Coronary artery (tissue), 2 donors: Measurements from ENCODE around the gene UNC13C.

Experiments used
- DNase-seq: peaks from one replicate; pipeline ENCODE4 v3.0.0-alpha.2; 2017; ENCODE audit warnings: low spot score
- H3K27ac ChIP-seq, 2 donors: fragments of 200-600 bp; sonication (generic); one replicate each; pipeline ENCODE4 v1.5.1; 2016 to 2019
- H3K4me3 ChIP-seq: fragments of 200-600 bp; sonication (generic); 2 replicates; pipeline ENCODE4 v1.5.1; 2016; ENCODE audit warnings: mild to moderate bottlenecking, moderate library complexity
- TF ChIP-seq, protein P1 (sequence below): fragments of 200-600 bp; sonication (generic); IDR thresholded peaks from one replicate; pipeline ENCODE4 v1.5.1; 2019; ENCODE audit warnings: antibody characterized with exemption

Gene UNC13C

DNA sequence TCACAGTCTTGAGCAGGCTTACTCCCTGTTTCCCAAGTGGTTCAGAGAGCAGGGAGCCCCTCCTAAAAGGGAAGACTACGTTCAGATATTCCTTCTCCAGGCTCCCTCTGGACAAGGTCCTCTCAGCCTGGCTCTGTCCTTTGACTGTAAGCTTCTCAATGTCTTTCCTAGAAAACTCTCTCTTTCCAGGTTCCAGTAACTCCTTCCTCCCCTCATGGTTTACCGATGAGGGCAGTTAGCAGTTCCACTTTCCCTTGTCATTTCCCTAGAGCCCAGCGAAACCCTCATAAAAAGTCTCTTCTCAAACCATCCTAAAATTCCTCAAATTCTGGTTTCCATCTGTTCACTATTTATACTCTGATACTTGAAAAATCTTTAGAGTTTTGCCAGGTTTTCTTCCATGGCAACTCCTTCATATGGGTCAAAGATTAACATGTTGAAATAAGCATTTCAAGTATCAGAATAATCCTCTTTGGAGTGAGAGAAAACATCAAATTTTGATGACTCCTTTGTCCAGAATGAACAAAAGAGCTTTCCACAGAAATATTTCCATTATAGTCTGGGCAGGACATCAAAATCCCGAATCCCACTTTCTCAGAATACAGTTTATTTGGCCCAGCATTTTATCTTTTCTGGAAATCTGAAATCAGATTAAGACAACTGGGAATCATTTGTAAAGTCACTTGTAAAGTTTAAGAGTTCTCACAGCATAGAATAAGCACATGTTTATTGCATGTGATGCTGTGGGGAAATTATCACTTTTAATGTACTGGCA lies 599.4 kb downstream of the UNC13C start:
- DNase-seq = no peak
- no peak overlapping the region for H3K27ac ChIP-seq
- H3K4me3 ChIP-seq = no peak overlapping the region
- TF ChIP-seq, protein P1, sequence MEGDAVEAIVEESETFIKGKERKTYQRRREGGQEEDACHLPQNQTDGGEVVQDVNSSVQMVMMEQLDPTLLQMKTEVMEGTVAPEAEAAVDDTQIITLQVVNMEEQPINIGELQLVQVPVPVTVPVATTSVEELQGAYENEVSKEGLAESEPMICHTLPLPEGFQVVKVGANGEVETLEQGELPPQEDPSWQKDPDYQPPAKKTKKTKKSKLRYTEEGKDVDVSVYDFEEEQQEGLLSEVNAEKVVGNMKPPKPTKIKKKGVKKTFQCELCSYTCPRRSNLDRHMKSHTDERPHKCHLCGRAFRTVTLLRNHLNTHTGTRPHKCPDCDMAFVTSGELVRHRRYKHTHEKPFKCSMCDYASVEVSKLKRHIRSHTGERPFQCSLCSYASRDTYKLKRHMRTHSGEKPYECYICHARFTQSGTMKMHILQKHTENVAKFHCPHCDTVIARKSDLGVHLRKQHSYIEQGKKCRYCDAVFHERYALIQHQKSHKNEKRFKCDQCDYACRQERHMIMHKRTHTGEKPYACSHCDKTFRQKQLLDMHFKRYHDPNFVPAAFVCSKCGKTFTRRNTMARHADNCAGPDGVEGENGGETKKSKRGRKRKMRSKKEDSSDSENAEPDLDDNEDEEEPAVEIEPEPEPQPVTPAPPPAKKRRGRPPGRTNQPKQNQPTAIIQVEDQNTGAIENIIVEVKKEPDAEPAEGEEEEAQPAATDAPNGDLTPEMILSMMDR = no peak

DNA sequence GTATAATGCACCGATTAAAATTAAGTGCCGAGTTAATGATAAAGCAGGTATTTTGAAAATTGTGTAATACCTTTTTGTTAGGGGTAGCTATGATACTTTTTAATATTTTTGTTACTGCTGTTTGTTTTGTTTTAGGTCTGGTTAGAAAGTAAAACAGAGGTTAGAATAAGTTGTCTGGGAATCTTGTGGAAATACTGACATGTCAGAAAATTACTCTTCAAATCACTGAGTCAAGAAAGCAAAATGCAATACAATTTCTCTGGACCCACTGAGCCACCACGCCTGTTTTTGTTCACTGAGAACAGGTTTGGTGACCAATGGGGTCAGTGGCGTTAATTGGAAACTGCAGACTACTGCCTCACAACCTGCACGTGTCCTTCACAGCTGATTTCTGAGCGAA lies 601.6 kb downstream of the UNC13C start:
- no peak overlapping the region for H3K27ac ChIP-seq
- TF ChIP-seq, protein P1 = no peak
- no peak for DNase-seq
- no peak overlapping the region for H3K4me3 ChIP-seq

DNA sequence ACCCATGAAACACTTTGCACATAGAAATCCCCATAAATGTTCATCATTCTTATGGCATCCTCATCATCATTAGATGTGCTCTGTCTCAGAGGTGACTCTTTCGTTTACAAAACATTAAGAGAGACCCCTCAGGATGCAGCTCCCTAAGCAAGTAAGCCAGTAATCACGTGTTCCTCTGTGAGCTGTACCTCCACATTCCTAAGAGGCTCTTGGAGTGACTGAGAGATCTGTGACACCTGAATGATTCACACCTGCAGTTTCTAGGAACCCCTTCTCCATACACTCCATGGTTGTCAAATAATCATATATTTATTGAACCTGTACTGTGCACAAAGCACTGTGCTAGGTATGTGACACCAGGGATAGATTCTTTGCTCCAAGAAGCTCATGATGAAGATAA lies 602.4 kb downstream of the UNC13C start:
- DNase-seq = no peak
- H3K27ac ChIP-seq = no peak overlapping the region
- TF ChIP-seq, protein P1 = no peak
- no peak overlapping the region for H3K4me3 ChIP-seq

DNA sequence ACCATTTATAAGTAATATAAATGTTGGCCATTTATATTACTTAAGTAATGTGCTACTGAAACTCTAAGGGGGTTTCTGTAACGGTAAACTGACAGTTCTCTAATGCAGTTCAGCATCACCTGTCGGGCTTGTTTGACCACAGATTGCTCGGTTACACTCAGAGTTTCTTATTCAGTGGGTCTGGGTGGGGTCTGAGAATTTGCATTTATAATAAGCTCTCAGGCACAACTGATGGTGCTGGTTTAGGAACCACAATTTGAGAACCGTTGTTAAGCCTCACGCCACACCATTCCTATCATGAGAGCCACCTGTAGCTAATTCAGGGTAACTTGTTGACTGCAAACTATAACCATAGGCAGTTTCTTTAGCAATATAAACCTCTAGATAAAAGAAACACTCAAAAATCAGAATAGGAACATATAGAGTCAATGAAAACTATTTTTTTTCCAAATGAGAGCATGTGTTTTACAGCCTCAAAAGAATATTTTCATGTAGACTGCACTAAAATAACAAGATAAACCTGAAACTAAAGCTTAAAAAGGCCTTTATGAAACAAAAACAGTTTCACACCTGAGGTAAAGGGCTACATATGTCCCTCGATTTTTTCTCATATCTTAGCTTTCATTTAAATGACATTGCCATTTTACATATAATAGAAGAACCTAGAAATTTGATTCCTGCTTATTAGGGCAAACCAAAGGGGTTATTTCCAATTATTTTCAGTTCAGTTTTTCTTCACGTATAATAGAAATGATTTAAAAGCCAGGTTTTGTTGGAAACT lies 604.8 kb downstream of the UNC13C start:
- TF ChIP-seq, protein P1 = no peak
- no peak overlapping the region for H3K4me3 ChIP-seq
- no peak for DNase-seq
- H3K27ac ChIP-seq = no peak overlapping the region

DNA sequence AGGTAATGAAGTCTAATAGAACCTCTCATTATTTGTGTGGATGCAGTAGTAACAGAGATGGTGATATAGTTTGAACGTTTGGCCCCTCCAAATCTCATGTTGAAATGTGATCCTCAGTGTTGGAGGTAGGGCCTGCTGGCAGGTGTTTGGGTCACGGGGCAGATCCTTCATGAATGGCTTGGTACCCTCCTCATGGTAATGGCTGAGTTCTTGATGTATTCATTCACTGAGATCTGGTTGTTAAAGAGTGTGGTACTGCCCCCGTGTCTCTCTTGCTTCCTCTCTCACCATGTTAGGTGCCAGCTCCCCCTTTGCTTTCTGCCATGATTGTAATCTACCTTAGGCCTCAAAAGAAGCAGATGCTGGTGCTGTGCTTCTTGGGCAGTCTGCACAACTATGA lies 606.8 kb downstream of the UNC13C start:
- TF ChIP-seq, protein P1 = no peak
- Histone ChIP-seq H3K27ac (no peak overlapping the region), H3K4me3 (no peak overlapping the region)
- no peak for DNase-seq

DNA sequence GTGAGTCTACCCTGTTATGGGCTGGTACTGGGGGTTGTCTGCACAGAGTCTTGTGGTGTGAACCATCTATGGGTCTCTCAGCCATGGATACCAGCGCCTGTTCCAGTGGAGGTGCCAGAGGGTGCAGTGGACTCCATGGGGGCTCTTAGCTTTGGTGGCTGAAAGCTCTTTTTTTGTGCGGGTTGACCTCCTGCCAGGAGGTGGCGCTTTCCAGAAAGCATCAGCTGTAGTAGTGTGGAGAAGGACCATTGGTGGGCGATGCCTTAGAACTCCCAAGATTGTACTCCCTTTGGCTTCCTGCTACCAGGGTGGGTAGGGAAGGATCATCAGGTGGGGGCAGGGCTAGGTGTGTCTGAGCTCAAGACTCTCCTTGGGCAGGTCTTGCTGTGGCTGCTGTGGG lies 615.9 kb downstream of the UNC13C start:
- Histone ChIP-seq H3K27ac (no peak overlapping the region), H3K4me3 (no peak overlapping the region)
- DNase-seq = no peak
- TF ChIP-seq, protein P1 = no peak
